GM23338 (cell line): ENCODE results near the gene UBE3B. TPM values are rescaled to one million over a fixed set of nuclear protein-coding genes. Genes with fewer than 3 reads are reported as not detected.

ENCODE experiments used
- ATAC-seq: fragments of 200-7000 bp; cut with Tn5 transposase; 3 replicates; pipeline ENCODE4 v1.9.1; 2020
- DNase-seq: peaks from one replicate; pipeline ENCODE4 v3.0.0-alpha.2; 2015; ENCODE audit warnings: low spot score
- H2AFZ ChIP-seq: fragments of 200-600 bp; sonication (generic); 2 replicates; pipeline ENCODE4 v1.8.0; 2016; ENCODE audit warnings: antibody characterized with exemption, mild to moderate bottlenecking, moderate library complexity
- H3F3A ChIP-seq: fragments of 200-600 bp; sonication (generic); replicated peaks from 2 replicates; pipeline ENCODE4 v1.8.0; 2017; ENCODE audit warnings: antibody characterized with exemption, mixed run types, low read depth
- H3K27ac ChIP-seq: fragments of 200-600 bp; sonication (generic); 2 replicates; pipeline ENCODE4 v1.6.1; 2016; ENCODE audit warnings: low read depth
- H3K27me3 ChIP-seq: fragments of 200-600 bp; sonication (generic); 2 replicates; pipeline ENCODE4 v1.8.0; 2016; ENCODE audit warnings: mild to moderate bottlenecking, mixed run types, moderate library complexity; ENCODE audit not compliant: insufficient read depth
- H3K36me3 ChIP-seq: fragments of 200-600 bp; sonication (generic); 2 replicates; pipeline ENCODE4 v1.8.0; 2016; ENCODE audit warnings: mild to moderate bottlenecking; ENCODE audit not compliant: insufficient read depth
- H3K4me1 ChIP-seq: fragments of 200-600 bp; sonication (generic); 2 replicates; pipeline ENCODE4 v1.8.0; 2016; ENCODE audit warnings: mild to moderate bottlenecking, moderate library complexity; ENCODE audit not compliant: insufficient read depth
- H3K4me2 ChIP-seq: fragments of 200-600 bp; sonication (generic); 2 replicates; pipeline ENCODE4 v1.7.1; 2017; ENCODE audit warnings: mixed run types
- H3K4me3 ChIP-seq: fragments of 200-600 bp; sonication (generic); 2 replicates; pipeline ENCODE4 v1.6.1; 2016; ENCODE audit warnings: mixed run types
- H3K79me2 ChIP-seq: fragments of 200-600 bp; sonication (generic); replicated peaks from 2 replicates; pipeline ENCODE4 v1.8.0; 2017; ENCODE audit warnings: mild to moderate bottlenecking; ENCODE audit not compliant: insufficient read depth
- H3K9me2 ChIP-seq: fragments of 200-600 bp; sonication (generic); 2 replicates; pipeline ENCODE4 v1.8.0; 2017; ENCODE audit not compliant: insufficient read depth
- H4K20me1 ChIP-seq: fragments of 200-600 bp; sonication (generic); replicated peaks from 2 replicates; pipeline ENCODE4 v1.8.0; 2017; ENCODE audit warnings: mild to moderate bottlenecking; ENCODE audit not compliant: insufficient read depth
- H3K27ac Mint-ChIP-seq: 2 replicates; pipeline ENCODE4 v1.8.0; 2020; ENCODE audit warnings: inconsistent platforms, mild to moderate bottlenecking, moderate library complexity, mixed read lengths
- H3K27me3 Mint-ChIP-seq: 3 replicates; pipeline ENCODE4 v1.8.0; 2022; ENCODE audit warnings: low read depth, mild to moderate bottlenecking, moderate library complexity, mixed read lengths, inconsistent platforms; ENCODE audit not compliant: insufficient read depth, poor library complexity
- H3K36me3 Mint-ChIP-seq: 3 replicates; pipeline ENCODE4 v1.8.0; 2021; ENCODE audit warnings: low read depth, mild to moderate bottlenecking, inconsistent platforms, moderate library complexity, mixed read lengths
- H3K4me1 Mint-ChIP-seq: 3 replicates; pipeline ENCODE4 v1.8.0; 2020; ENCODE audit warnings: mild to moderate bottlenecking, inconsistent platforms, mixed read lengths
- H3K4me3 Mint-ChIP-seq: 3 replicates; pipeline ENCODE4 v1.8.0; 2021; ENCODE audit warnings: moderate library complexity, mild to moderate bottlenecking, inconsistent platforms, mixed read lengths
- H3K9me3 Mint-ChIP-seq: 3 replicates; pipeline ENCODE4 v1.8.0; 2020; ENCODE audit warnings: moderate library complexity, mild to moderate bottlenecking, inconsistent platforms, mixed read lengths
- CREB1 ChIP-seq: fragments of 250-450 bp; sonication (Bioruptor Pico); IDR thresholded peaks from 2 replicates; pipeline ENCODE4 v1.5.0; 2020; ENCODE audit warnings: low read depth, mild to moderate bottlenecking, moderate library complexity
- CTCF ChIP-seq, 2 experiments: fragments of 200-600 bp in 1 of 2; sonication (generic) in 1 of 2; conservative IDR thresholded peaks; 2 replicates each; pipeline versions ENCODE4 v1.5.1 to v1.6.1; 2016 to 2017; ENCODE audit warnings: antibody characterized with exemption in 2 of 2, low read depth in 2 of 2, mild to moderate bottlenecking in 2 of 2, moderate library complexity in 1 of 2
- ETS1 ChIP-seq: IDR thresholded peaks from 2 replicates; pipeline ENCODE4 v1.6.1; 2016; ENCODE audit warnings: antibody characterized with exemption
- EZH2 ChIP-seq: fragments of 200-600 bp; sonication (generic); IDR thresholded peaks from one replicate; pipeline ENCODE4 v1.8.0; 2017; ENCODE audit warnings: antibody characterized with exemption, mild to moderate bottlenecking, low read depth; ENCODE audit not compliant: unreplicated experiment
- JUNB ChIP-seq: IDR thresholded peaks from one replicate; pipeline ENCODE4 v1.6.1; 2016; ENCODE audit warnings: antibody characterized with exemption; ENCODE audit not compliant: unreplicated experiment
- NANOG ChIP-seq: IDR thresholded peaks from 2 replicates; pipeline ENCODE4 v1.6.1; 2016; ENCODE audit warnings: antibody characterized with exemption, borderline replicate concordance
- ZNF114 ChIP-seq: fragments of 250-450 bp; sonication (Bioruptor Pico); IDR thresholded peaks from 2 replicates; pipeline ENCODE4 v1.5.0; 2020; ENCODE audit warnings: mild to moderate bottlenecking, moderate library complexity
- ZNF331 ChIP-seq: fragments of 250-450 bp; sonication (Bioruptor Pico); IDR thresholded peaks from 2 replicates; pipeline ENCODE4 v1.5.0; 2020; ENCODE audit warnings: low read depth, mild to moderate bottlenecking, moderate library complexity
- ZNF462 ChIP-seq: fragments of 250-450 bp; sonication (Bioruptor Pico); IDR thresholded peaks from 2 replicates; pipeline ENCODE4 v1.5.0; 2020; ENCODE audit warnings: mild to moderate bottlenecking, moderate library complexity
- polyA plus RNA-seq: library from polyadenylated mRNA; unstranded; fragments of >200 nt; fragmentation: Nextera tagmentation; extraction: Ambion mirVana; gene quantifications from 2 replicates; pipeline ENCODE4 v1.2.1, GENCODE V29; 2016
- total RNA-seq: library from RNA; depleted of rRNA; stranded (reverse); fragments of >200 nt; shearing (Covaris generic); gene quantifications from 2 replicates; pipeline ENCODE4 v1.2.3, GENCODE V29; 2014

Gene UBE3B
- total and polyA plus RNA-seq, 2 experiments from 2014 or later = 20.8 TPM

- TF ChIP-seq ZNF462 (no peak), JUNB (no peak), NANOG (no peak), CTCF (conservative IDR thresholded peaks at IDR 0.05; ENCODE audit: low read depth in 2 of 2) (no peak), ZNF331 (CRISPR knock-in tag) (no peak)
Observed at GRCh38 chr12:109513977-109514376, 36.5 kb downstream of the UBE3B start (continued).

GRCh38 chr12:109517619-109518018 is 40.2 kb downstream of the UBE3B start:
- H4K20me1 ChIP-seq = no peaks in the 10 kb centered on the region; the same call in 1 of the 2 replicates
- H3K36me3 ChIP-seq = no peaks in the 10 kb centered on the region
- H3K27ac Mint-ChIP-seq = no peak overlapping the region
- H3K27me3 Mint-ChIP-seq = peaks cover 8% of the 10 kb centered on the region
- H3K27ac ChIP-seq = no peak overlapping the region
- no peaks in the 10 kb centered on the region for H3F3A ChIP-seq
- H3K27me3 ChIP-seq = no peaks in the 10 kb centered on the region
- no peak overlapping the region for H3K4me2 ChIP-seq
- no peaks in the 10 kb centered on the region for H3K9me2 ChIP-seq
- TF ChIP-seq JUNB = no peak
- no peak for TF ChIP-seq NANOG
- TF ChIP-seq CTCF (conservative IDR thresholded peaks at IDR 0.05; ENCODE audit: low read depth in 2 of 2) = no peak
- no peak for TF ChIP-seq EZH2
- no peak for TF ChIP-seq ETS1
- no peak for TF ChIP-seq CREB1 (CRISPR knock-in tag)
- TF ChIP-seq ZNF114 = no peak
- no peaks in the 10 kb centered on the region for H3K4me1 ChIP-seq
- H3K9me3 Mint-ChIP-seq = no peaks in the 10 kb centered on the region
- H3K79me2 ChIP-seq = no peaks in the 10 kb centered on the region
- H3K36me3 Mint-ChIP-seq = peaks cover 39% of the 10 kb centered on the region
- no peak overlapping the region for H2AFZ ChIP-seq
- peaks cover 5% of the 10 kb centered on the region for H3K4me1 Mint-ChIP-seq
- no peak overlapping the region for H3K4me3 ChIP-seq
- no peak overlapping the region for H3K4me3 Mint-ChIP-seq
- no peak for DNase-seq
- no peak for ATAC-seq
